AG04450 (cell line): ENCODE results near the gene GRXCR2. TPM values are rescaled to one million over a fixed set of nuclear protein-coding genes. Genes with fewer than 3 reads are reported as not detected.

Experiments used
- CTCF ChIA-PET: fragments of 300-600, 350-600 bp; formaldehyde crosslinking; extraction: SDS; loops from one replicate; lab custom pipeline; 2022; ENCODE audit warnings: antibody characterized with exemption, inconsistent platforms; lab: Charles Lee
- POLR2A ChIA-PET: fragments of 350-600 bp; formaldehyde crosslinking; extraction: SDS; loops from one replicate; lab custom pipeline; 2021; ENCODE audit warnings: antibody characterized with exemption, inconsistent platforms; lab: Yijun Ruan, JAX
- DNase-seq: peaks from one replicate; pipeline ENCODE4 v3.0.0-alpha.2; 2011; ENCODE audit warnings: low read depth, low spot score
- H3K27ac ChIP-seq: one replicate; pipeline ENCODE4 v1.5.1; 2012; ENCODE audit warnings: low read depth, low read length, control low read depth
- H3K27me3 ChIP-seq: one replicate; pipeline ENCODE4 v1.6.0; 2012; ENCODE audit warnings: low read length; ENCODE audit not compliant: control insufficient read depth, insufficient read depth
- H3K4me3 ChIP-seq: 2 replicates; pipeline ENCODE4 v1.5.1; 2011; ENCODE audit warnings: mild to moderate bottlenecking, low read depth, low read length, control low read depth
- H3K9me3 ChIP-seq: 2 replicates; pipeline ENCODE4 v1.5.1; 2012; ENCODE audit warnings: low read length; ENCODE audit not compliant: control insufficient read depth, insufficient read depth
- polyA plus RNA-seq: library from polyadenylated mRNA; depleted of rRNA; stranded (reverse); fragments of >200 nt; gene quantifications from 2 replicates; pipeline ENCODE4 v1.2.3, GENCODE V29; 2011
- TF ChIP-seq, protein P1 (sequence below): IDR thresholded peaks from 2 replicates; pipeline ENCODE4 v1.5.1; 2011; ENCODE audit warnings: low read depth, low read length, control low read depth, inconsistent platforms

The GRXCR2 gene
- polyA plus RNA-seq, 1 experiment: not detected

GRCh38 chr5:145853781-145854376 lies 18.9 kb downstream of the GRXCR2 start:
- ChIA-PET POLR2A (interaction anchor here (2.8 kb wide), 1 partner anchor 19 kb away, joined by 9 read pairs; the partner anchor contains the start of gene PRELID2), CTCF (interaction anchor here (1.2 to 2.3 kb wide), 3 partner anchors 9 to 195 kb away, joined by 3 to 6 read pairs (median 4); no protein-coding TSS in a partner anchor)
- no peaks in the 10 kb centered on the region for H3K9me3 ChIP-seq
- no peak overlapping the region for H3K27ac ChIP-seq
- no peak overlapping the region for H3K4me3 ChIP-seq
- H3K27me3 ChIP-seq: no peaks in the 10 kb centered on the region
- DNase-seq: no peak
- TF ChIP-seq, protein P1, sequence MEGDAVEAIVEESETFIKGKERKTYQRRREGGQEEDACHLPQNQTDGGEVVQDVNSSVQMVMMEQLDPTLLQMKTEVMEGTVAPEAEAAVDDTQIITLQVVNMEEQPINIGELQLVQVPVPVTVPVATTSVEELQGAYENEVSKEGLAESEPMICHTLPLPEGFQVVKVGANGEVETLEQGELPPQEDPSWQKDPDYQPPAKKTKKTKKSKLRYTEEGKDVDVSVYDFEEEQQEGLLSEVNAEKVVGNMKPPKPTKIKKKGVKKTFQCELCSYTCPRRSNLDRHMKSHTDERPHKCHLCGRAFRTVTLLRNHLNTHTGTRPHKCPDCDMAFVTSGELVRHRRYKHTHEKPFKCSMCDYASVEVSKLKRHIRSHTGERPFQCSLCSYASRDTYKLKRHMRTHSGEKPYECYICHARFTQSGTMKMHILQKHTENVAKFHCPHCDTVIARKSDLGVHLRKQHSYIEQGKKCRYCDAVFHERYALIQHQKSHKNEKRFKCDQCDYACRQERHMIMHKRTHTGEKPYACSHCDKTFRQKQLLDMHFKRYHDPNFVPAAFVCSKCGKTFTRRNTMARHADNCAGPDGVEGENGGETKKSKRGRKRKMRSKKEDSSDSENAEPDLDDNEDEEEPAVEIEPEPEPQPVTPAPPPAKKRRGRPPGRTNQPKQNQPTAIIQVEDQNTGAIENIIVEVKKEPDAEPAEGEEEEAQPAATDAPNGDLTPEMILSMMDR: no peak

DNA sequence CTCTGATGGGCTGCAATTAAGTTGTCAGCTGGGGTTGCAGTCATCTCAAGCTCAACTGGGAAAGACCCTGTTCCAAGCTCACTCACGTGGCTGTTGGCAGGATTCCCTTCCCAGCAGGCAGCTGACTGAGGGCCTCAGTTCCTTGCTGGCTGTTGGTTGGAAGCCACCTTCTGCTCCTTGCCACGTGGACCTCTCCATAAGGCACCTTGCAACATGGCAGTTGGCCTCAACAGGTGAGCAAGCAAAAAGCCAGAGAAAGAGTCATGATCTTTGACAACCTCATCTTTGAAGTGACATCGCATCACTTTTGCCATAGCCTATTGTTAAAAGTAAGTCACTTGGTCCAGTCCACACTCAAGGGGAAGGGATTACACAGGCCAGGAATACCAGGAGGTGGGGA lies 19.8 kb downstream of the GRXCR2 start:
- TF ChIP-seq, protein P1: no peak
- no peak overlapping the region for H3K27ac ChIP-seq
- no peaks in the 10 kb centered on the region for H3K27me3 ChIP-seq
- CTCF ChIA-PET: interaction anchor here (1.7 to 2.3 kb wide), 2 partner anchors 8 to 35 kb away, joined by 3 to 6 read pairs; no protein-coding TSS in a partner anchor
- H3K9me3 ChIP-seq: no peaks in the 10 kb centered on the region
- DNase-seq: no peak
- no peak overlapping the region for H3K4me3 ChIP-seq
- POLR2A ChIA-PET: no interaction called here

- Histone ChIP-seq H3K4me3 (no peak overlapping the region), H3K27ac (no peak overlapping the region), H3K27me3 (no peaks in the 10 kb centered on the region), H3K9me3 (no peaks in the 10 kb centered on the region)
- CTCF ChIA-PET: interaction anchor here (0.6 to 1.6 kb wide), 2 partner anchors 39 to 109 kb away, joined by 3 to 4 read pairs; no protein-coding TSS in a partner anchor
- TF ChIP-seq, protein P1: no peak
- POLR2A ChIA-PET: no interaction called here
- DNase-seq: no peak
Observed at GRCh38 chr5:145848854-145849253, 24.0 kb downstream of the GRXCR2 start.

GRCh38 chr5:145847499-145848497 lies 25.0 kb downstream of the GRXCR2 start:
- CTCF ChIA-PET: interaction anchor here (0.6 to 1.6 kb wide), 3 partner anchors 40 to 195 kb away, joined by 3 to 4 read pairs (median 3); no protein-coding TSS in a partner anchor
- peak; percentile 43 for DNase-seq
- no peaks in the 10 kb centered on the region for H3K9me3 ChIP-seq
- TF ChIP-seq, protein P1: no peak
- H3K27ac ChIP-seq: no peak overlapping the region
- no peak overlapping the region for H3K4me3 ChIP-seq
- no peaks in the 10 kb centered on the region for H3K27me3 ChIP-seq
- POLR2A ChIA-PET: no interaction called here
